Hematopoietic multipotent progenitor cell treated with erythropoietin and hydrocortisone succinate and interleukin-3 and kit ligand, for 17 days (in vitro differentiated cells): ENCODE data around the gene CABCOCO1.

Experiments used
- DNase-seq: peaks from one replicate; pipeline ENCODE4 v3.0.0-alpha.2; 2015; ENCODE audit warnings: low spot score

CABCOCO1 gene

DNA sequence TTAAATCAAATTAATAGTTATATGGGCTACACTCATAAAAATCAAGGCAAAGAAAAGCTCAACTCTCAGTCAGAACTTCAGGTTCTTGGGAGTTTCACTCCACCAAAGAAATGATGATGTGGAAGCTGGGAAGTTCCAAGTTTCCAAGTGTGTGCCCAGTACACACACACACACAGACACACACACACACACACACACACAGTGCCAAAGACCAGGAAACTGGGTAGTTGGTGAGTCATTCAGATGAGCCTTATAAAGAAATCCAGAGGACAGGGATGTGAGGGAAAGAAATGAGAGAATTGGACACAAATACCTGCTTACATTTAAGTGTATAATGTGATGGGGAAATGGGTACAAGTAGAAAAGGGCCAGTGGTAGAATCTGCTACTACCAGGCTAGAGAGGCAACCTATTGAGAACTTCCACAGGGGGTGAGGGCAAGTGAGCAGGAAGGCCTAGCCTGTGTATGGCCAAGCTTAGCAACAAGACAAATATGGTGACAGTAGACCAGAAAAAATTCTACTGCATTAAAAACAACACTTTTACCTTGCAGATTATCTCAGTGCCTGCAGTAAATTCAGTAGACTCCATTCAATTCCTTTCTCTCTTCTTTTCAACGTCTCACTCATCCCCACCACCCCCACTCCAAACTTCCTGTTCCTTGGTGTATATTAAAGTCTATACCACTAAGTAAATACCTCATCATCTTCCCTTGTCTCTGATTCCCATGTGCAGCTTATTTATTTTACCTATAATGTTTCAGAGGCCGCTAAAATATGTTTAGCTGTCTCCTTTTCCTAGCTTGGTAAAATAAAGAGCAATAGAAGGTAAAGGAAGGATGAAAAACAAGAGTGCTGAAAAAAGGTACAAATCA is 95.0 kb downstream of the CABCOCO1 start:
- no peak for DNase-seq

DNA sequence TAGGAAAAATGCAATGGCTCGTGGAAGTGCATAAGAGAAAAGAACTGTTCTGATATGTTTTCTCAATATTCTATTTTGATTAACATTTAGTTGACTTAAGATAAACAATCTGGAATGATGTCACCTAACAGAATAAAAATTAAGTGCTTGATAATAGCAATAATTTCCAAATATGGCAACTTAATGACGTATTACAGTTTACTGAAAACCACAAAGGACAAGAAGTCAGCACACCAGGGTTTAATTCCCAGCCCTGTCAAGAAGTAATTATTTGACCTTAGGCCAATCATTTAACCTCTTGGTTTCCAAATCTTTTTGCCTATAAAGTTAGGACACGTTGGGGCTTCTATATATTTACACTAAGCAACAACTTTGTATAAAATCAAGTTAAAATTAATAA is 95.7 kb downstream of the CABCOCO1 start:
- no peak for DNase-seq

DNA sequence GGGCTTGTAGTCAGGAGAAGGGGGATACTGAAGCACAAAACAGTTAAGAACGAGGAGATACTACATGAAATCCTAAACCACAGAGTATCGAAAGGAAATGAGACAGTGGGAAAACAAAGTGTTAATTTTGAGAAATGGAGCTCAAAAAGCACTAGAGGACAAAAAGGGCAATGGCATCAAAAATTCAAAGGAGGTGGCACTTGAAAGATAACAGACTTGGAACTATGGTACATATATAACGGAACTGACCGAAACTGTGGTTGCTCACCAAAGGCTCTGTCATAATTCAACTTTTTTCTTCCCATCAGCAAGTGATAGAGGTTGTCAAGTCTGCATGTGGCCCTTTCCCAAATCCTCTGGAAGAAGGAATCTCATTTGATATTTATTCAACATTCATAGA is 97.0 kb downstream of the CABCOCO1 start:
- DNase-seq: no peak

DNA sequence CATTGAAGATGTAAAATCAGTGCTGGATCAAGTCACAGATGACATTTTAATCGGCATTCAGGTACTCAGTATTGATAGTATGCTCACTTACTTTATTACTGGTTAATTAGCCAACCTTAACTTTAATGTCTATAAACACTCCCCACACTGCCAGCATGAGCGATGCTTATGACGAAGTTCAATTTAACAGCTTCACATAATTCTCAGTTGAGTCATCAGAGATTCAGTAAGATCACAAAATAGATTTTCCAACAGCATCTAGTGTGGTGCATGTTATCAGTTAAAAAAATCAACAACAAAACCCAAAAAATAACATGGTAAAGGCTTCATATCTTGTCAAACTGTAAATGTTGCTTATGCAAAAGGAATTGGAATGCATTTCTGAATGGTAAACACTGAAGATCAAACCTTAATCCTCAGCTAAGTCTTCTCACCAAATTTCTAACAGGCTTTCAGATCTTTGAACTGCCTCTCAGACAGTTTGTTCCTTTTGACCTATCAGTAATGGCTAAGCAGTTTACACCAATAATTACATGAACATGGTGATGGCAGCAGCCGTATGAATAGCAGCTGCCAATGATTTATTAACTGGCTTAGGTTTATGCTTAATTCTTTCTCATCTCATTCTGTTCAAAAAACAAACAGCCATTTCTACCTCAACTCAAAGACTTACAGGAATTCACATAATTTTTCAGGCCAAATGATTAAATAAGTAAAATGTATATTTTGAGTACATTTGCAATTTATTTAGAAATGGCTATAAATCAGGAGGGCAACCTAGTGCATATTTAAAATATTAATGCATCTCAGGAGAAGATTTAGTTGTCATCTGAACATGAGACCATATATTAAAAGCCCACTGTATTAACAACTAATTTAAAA is 98.5 kb downstream of the CABCOCO1 start:
- DNase-seq: no peak

DNA sequence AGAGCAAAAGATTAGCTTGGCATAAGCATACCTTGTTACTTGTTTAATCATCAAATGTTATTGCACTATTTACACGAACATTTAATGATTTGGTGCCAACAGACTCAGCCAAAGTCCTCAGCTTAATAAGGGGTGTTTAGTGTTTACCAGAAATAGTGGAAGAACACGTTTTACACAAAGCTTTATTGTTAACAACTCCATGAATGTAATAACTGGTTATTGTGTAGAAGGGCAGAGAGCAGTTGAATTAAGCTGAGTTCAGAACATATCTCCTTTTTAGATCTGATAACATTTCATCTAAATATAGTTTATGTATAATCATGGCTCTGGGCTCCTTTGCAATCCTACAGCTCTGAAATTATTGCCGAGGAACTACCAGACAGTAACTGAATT is 99.1 kb downstream of the CABCOCO1 start:
- no peak for DNase-seq

DNA sequence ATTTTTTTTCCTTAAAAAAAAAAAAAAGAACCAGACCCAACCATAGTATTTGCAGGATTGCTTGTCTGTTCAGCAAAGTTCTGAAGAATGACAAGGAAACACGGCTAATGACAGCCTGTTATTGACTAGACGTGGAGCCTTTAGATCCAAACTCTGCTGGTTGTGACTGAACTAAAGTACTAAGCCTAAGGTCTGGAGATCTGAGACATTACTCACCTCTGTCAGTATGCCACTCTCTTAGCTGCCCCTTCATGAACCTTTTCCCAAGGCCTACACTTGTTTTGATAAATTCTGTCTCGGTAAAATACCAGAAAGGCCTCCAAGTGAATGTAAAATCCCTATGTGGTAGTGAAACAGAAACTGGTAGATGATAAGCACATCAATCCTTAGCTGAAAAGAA is 101.0 kb downstream of the CABCOCO1 start:
- no peak for DNase-seq

DNA sequence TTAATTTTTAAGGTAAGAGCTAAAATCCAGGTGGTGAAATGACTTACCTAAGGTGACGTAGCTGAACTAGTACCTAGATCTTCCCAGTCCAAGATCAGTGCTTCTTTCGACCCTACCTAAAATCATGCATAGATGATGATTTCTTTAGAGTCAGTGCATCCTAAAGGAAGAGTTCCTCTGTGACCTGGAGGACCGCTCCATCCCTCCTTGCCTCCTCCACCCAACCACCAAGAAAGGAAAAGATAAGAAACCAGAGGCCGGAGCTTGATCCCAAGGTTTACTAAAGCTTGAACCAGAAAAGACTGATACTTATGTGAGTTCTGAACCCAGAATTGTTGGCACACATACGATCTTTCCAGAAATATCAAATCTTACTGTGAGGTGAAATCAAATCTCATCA is 101.8 kb downstream of the CABCOCO1 start:
- DNase-seq: no peak

DNA sequence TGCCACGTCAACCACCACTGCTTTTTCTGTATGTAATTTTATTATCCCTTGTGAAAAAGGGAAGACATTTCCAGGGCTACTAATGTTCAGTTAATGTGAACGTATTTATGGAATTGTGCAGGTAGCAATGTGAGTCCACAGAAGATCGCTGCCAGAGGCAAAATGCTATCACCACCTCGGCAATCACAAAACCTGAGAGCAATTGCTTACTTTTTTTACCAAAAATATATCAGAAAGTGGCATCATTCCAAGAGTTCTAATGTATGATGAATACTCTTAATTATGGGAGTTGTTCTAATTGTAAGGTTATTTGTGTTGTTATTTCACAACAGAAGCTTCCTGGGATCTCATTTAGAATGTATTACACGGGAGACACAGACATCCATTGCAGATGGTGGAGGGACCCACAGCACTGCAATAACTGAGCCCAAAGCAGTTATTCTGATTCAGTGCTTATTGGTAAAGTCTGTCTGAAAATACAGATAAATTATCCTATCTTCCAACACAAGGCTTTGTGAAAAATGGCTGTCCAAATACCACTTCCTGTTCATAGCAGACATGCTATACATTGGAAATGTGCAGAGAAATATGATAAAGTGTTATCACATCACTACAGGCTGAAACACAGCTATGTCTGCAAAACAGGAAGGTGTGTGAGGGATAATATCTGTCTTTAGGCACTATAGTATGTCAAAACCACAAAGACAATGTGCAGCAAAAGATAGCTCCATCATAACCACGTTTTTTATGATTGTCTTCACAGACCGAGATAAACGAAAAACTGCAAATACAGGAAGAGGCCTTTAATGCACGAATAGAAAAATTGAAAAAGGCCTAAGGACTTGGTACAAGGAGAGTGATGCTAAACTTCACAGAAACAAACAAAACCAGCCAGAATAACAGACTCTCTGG is 102.7 kb downstream of the CABCOCO1 start:
- peak; percentile 11 for DNase-seq

DNA sequence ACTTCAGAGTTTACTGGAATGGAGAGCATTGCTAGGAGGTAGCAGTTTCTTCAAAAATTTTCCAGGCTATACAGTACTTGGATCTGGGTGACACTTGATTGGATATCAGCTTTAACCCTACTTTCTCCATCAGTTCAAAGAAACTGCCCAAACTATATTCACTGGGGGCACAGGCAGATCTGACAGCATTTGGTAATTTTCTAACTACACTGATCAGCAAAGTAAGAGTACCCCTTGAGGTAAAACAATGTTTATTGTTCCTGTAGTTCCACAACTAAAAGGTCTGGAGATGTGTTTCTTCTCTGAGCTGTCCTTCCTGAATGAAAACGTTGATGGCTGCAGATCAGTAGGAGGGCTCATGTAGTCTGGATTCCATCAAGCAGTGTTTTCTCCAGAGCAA is 104.2 kb downstream of the CABCOCO1 start:
- no peak for DNase-seq

DNA sequence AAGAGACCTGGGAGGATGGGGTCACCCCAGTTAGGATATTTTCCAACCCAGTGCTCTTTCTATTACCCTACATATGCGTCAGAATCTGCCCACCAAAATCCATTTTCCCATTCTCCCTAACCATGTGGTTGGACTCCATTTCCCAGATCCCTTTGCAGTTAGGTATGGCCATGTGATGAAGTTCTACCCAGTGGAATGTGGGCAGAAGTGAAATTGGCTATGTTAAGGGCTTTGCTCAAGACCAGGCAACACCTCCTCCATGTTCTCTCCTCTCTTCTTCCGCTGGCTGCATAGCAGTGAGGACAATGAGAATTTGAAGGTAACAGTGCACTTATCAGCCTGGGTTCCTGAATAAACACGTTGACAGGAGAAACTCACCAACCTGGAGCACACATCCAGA is 111.3 kb downstream of the CABCOCO1 start:
- DNase-seq: no peak

DNA sequence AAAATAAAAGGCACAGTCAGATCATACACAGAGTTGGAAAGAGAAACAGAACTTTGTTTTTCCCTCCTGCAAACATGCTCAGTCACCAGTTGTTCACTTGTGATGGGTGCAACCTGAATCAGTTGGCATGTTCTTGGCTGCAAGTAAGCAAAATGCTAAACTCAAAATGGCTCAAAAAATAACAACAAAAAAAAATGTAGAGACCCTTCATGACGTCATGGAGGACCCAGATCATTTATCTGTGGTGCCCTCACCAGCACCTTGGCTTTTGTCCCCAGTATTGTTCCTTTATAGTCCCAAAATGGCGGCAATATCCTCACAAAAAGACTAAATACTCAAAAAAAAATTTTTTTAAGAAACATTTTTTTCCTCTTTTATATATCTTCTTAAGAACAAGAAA is 112.4 kb downstream of the CABCOCO1 start:
- DNase-seq: no peak

DNA sequence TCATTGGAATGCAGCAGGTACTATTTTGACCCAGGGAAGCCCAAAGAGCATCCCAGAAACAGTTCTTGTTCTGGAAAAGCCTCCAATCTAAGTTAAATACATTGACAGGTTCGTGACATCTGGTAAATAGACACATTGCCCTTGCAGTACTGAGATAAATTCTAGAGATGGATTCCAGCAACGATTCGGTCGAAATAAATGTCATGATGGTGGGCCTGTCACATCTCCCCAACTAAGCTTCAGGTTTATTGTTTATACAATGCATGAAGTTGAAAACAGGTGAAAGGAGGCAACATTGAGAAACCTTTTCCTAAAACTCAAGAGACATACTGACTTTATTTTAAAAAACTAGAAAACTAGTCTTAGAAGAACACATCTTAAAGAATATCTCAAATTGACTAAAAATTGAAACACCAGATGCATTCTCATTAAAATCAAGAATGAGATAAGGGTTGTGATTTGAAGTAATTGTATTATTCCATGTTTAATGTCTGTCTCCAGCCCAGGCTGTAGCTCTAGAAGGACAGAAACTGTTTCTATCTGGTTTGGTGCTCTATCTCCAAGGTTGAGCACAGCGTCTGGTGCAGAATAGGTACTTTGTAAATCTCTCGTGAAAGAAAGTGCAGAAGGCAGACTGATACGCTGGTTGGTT is 114.0 kb downstream of the CABCOCO1 start:
- DNase-seq: no peak

DNA sequence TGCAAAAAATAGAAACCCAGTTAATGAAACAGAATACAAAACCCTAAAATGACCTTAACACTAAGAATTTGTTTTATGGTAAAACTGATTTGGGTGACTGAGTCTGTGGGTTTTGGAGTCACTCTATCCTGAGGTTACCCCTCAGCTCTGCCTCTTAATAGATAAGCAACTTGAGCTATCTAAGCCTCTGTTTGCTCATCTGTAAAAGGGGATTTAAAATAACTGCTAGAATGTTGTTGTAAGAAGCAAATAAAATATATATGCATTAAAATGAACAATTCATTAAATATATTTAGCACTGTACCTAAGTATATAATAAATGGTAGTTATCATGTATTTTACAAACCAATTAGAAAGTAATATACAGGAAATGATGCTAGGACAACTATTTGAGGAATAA is 115.4 kb downstream of the CABCOCO1 start:
- no peak for DNase-seq

DNA sequence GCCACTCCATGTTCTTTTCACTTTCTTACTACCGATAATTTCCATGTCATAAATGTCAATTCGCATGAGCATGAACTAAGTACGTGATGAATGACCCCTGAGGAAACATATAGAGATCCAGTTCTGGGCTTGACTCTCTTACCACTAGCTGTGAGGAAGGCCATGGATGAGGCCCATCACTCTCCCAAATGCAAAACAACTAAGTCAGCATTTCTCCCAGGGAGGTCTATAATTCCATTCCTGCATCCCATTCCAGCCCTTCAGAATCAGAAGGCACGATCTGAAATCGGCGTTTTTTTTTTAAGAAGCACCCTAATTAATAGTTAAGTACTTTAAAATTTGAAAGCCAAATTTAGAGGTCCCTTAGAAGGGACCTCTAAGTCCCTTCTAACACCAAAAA is 116.5 kb downstream of the CABCOCO1 start:
- DNase-seq: no peak

DNA sequence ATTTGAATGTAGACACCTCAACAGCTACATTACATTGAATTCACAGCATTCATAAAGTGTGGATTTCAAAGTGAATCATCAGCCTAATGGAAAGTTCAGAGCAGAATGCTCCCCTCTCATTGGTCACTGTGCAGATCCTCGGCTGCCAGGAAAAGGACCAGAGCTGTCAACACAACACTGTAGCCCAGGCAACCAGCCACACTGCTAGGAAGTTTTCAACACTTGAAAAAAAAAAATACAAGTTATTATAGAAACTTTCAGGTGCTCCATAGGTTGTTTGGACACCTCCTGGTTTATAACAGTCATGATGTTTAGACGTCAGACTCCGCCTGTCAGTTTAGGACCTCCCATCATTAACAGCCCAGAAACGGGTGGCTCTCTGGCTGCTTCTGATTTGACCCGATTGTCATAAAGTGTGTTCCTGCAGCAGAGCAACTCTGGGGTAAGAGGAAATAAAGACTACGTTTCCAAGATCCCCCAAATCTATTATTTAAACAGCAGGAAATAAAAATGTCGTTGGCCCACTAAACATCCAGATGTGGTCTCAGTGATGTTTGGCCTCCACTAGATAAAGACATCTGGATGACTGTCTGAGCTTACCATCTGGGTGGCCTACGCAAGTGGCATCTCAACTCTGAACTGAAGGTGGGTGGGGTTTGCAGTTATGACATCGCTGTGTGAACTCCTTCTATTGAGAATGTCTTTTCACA is 117.4 kb downstream of the CABCOCO1 start:
- peak; percentile 48 for DNase-seq

DNA sequence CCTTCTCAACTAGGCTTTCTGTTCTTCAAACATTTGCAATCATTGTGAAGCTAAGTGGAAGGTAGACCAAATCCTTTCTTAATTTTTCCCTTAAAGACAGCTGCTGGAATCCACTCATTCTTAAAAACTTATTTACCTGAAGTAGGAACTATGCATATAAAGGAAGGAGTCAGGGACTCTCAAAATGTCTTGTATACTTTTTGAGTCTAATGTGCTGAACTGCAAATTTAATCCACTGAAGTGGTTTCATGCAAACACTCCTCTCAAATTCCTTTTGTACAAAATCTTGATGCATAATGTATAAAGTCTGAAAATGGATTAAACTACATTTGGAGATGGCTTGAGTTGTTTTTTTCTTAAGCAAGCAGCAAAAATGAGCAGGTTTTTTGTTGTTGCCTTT is 118.0 kb downstream of the CABCOCO1 start:
- DNase-seq: no peak

DNA sequence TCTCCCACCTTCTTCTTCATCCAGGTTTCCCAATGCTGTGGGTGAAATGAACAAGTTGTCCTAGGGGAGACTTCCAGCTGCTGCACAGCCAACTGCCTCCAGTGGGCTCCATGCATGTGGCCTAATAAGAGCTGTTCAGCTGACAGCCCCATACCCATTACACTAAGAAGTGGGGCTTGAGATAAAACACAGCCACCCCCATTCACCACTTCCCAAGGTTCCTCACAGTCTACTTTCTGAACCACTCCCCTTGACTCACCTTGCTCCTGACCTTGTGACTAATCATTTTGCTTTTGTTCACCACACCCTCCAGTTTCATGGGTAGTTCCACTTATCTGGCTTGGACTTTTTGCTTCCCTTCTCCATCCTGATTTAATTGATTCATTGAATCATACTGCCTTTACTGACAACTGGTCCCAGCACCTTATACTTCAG is 119.3 kb downstream of the CABCOCO1 start:
- DNase-seq: peak; percentile 13

DNA sequence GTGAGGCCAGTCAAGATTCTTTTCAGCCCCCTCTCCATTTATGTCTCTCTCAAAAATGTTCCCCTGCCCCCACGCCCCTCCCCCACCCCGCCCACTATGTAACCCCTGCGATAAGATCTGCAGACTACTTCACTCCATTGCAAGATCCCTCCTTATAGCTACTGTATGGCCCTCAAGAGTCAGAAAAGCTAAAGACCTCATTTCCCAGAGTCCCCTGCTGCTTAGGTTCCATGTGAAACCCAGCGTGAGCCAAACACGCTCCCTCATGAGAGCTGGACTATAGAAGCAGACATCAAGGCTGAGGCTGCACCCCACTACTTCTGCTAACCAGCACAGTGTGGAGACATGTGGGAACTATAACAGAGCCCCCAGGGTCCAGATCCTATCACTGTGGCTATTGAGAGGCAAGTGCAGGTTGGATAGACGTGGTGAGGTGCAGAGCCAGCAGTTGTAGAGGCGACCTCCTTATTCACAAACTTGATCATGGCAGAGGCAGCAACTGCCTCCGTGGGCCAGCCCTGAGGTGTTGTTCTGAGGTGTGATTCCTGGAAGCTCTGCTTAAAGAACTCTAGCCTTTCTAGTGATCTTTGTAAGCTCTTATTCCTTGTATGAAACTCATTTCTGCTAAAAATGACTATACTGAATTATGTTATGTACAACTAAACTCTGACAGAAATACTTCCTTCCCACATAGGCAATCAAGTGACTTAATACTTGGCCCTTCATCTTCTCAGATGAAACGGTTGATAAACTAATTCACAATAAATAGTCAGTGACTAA is 121.8 kb downstream of the CABCOCO1 start:
- DNase-seq: no peak

DNA sequence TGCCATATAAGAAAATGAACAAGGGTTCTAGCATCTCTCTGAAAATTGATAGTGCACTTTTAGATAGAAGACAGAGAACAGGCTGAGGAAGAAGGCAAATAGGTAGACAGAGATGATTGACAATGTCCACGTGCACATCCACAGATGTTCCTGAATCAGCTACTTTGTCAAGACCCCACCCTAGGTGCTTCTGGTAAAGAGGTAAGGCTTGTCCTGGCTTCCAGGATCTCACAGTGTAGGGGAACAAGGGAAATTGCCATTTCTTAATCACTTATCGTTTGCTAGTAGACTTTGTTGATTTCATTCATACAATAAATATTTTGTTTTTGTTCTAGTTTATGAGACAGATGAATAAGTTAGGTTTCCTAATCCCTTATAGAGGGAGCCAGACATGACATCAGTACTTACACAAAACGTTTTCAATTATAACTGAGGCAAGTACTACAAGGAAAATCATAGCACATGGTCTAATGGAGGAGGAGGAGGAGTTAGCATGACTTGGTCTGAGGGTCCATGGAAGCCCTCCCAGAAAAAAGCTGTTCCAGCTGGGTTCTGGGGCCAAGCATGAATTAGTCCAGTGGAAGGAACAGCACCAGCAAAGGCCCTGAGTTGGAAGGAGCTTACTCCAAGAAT is 122.9 kb downstream of the CABCOCO1 start:
- DNase-seq: no peak

DNA sequence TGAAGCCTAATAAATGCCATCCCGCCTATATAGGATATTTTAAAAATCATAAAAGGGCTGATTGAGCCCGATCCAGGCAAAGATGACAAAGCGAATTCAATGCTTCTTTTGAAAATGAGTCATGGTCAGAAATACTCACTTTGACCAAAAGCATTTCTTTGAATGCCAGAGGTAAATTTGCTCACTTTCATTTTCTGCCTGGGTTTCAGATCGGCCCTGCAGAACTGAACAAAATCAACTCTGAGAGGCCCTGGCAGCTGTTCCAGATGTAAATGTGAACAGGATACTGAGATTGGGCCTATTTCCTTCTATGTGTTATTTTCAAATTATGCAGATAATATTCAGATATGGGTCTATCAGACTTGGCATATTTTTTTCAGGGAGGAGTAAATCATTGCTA is 124.0 kb downstream of the CABCOCO1 start:
- DNase-seq: no peak
